Stimulated activated naive CD8-positive, alpha-beta T cell treated with anti-CD3 and anti-CD28 coated beads, Interleukin-15, Interleukin-2, amounts not matched to agents 100 U/mL and 50 U/mL, for 24 hours (primary cell): ENCODE results near the gene PSORS1C1.

ENCODE experiments used
- ATAC-seq: fragments of 150-1000 bp; cut with Tn5 transposase; one replicate; pipeline ENCODE4 v1.10.0; 2021
- DNase-seq: peaks from one replicate; pipeline ENCODE4 v3.0.0; 2021

The PSORS1C1 gene

DNA sequence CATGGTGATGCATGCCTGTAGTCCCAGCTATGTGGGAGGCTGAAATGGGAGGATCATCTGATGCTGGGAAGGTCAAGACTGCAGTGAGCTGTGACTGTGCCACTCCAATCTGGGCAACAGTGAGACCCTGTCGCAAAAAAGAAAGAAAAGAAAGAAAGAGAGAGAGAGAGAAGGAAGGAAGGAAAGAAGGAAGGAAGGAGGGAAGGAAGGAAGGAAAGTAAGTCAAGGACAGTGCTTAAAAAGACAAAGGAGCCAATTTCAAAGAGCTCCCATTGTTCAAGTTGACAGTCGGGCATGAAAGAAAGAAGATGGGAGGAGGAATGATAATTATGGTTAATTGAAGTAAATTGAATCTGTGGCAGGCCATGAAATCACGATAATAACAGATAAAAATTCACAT is 18.4 kb upstream of the PSORS1C1 start:
- DNase-seq (no peak), ATAC-seq (no peak)

- ATAC-seq (no peak), DNase-seq (no peak)
Observed at GRCh38 chr6:31096656-31097055, 17.9 kb upstream of the PSORS1C1 start.

DNA sequence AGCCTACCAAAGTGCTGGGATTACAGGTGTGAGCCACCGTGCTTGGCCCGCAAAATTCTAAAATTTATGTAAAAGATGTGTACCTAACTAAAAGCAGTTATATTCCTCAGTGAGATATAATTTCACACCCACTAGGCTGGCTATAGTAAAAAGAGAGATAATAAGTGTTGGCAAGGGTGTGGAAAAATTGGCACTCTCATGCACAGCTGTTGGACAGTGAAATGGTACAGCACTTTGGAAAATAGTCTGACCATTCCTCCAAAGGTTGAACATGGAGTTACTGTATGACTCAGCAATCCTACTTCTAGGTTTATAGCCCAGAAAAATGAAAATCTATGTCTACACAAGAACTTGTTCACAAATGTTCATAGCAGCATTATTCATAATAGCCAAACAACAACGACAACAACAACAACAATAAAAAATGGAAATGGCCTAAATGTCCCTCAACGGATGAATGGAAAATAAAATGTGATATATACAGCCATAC is 16.1 kb upstream of the PSORS1C1 start:
- no peak for ATAC-seq
- DNase-seq, result no peak

- no peak for DNase-seq
- ATAC-seq, result no peak
Observed at GRCh38 chr6:31103136-31103535, 11.5 kb upstream of the PSORS1C1 start.

DNA sequence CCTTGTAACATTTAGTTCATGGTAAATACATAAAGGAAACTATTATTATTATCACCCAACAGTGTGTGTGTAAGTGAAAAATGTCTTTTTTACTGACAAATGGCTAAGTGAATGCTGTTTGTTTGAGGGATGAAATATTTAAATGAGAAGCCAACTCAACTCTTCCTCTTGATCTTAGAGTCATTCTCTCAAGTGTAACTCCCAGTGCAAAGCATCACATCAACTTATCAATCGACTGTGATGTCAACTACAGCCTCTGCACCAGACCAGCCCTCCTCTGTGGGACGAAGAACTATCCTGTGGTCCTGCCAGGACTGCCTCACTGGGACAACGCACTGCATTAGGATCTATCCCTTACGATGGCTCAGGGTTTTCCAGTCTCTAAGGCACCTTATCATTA is 7.5 kb upstream of the PSORS1C1 start:
- DNase-seq, result no peak
- no peak for ATAC-seq

GRCh38 chr6:31110825-31111582 is 3.6 kb upstream of the PSORS1C1 start:
- DNase-seq, result no peak
- no peak for ATAC-seq

- no peak for ATAC-seq
- DNase-seq, result no peak
Observed at GRCh38 chr6:31111712-31112111, 2.9 kb upstream of the PSORS1C1 start.

- DNase-seq (no peak), ATAC-seq (no peak)
Observed at GRCh38 chr6:31112478-31112877, 2.1 kb upstream of the PSORS1C1 start, which contains the start of gene C6orf15. Gene C6orf15 (minus strand): TSS chr6:31112575. CDS start chr6:31112555, 20 bp downstream.

DNA sequence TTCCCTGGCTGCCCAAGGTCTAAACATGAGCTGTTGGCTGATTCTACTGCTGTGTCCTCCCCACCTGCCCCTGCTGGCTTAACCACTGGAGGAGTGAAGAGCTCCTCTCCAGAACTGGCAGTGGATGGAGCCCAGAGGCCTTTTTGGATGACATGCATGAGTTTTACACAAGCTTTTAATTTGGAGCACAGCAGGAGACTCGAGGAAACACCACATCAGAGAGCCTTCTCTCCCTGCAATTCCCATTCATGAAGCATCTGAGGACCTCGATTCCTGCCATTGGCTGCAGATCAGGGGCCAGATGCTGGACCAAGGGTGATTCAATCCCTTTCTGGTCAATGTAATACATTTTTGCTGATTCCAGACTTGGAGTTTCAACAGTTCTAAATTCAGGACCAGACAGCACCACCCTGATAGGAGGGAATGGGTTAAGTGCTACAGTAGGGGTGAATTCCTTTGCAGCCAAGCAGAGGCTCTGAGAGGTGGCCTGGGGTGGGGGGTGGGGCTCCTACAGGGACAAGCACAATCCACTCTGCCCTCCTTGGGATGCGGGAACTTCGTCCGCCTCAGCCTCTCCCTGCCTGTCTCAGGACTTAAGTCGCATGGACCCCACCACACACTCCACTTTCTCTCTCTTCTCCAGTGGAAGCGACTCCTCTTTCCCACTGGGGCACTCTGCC is 599 bp upstream of the PSORS1C1 start:
- no peak for ATAC-seq
- DNase-seq, result no peak

DNA sequence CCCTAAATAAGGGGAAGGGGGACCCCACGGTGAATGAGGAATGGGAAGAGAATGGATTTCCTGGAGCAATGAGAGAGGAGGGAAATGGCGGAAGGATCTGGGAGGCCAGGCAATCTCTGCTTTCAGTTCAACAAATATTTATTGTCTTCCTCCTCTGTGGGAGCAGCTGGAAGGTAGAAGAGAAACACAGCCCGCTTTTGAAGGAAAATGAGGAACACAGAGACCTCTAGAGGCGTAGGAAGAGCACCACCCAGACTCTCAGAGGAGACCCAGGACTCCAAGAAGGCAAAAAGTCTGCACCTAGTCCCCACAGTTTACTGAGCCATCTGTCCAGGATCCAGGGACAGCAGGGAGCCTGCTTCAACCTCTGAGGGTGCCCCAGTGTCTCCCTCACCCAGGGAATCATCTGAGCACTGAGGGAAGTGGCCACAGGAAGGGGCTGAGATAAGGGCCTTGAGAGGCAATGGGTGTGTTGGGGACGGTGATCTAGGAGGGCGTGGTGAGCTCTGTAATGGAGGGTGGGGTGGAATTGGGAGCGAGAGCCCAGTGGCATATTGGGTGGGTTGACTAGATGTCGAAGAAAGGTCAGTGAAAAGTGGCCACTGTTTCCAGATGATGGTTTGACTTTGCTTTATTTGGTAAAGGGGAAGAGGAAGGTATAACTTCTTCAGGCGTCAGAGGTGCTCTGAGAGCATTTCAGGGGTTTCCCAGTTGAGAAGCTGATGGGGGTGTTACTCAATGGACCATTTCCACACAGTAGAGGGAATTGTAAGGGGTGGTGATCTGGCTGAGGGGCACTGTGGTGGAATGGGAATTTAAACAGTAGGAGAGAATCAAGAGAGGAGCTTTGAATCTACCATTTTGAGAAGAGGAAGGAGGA is 610 bp downstream of the PSORS1C1 start:
- DNase-seq, result no peak
- ATAC-seq, result no peak

GRCh38 chr6:31115941-31116560 is 1.5 kb downstream of the PSORS1C1 start:
- DNase-seq (no peak), ATAC-seq (no peak)

- DNase-seq, result no peak
- no peak for ATAC-seq
Observed at GRCh38 chr6:31116661-31117385, 2.2 kb downstream of the PSORS1C1 start.

GRCh38 chr6:31118178-31118577 is 3.6 kb downstream of the PSORS1C1 start:
- ATAC-seq, result no peak
- no peak for DNase-seq

DNA sequence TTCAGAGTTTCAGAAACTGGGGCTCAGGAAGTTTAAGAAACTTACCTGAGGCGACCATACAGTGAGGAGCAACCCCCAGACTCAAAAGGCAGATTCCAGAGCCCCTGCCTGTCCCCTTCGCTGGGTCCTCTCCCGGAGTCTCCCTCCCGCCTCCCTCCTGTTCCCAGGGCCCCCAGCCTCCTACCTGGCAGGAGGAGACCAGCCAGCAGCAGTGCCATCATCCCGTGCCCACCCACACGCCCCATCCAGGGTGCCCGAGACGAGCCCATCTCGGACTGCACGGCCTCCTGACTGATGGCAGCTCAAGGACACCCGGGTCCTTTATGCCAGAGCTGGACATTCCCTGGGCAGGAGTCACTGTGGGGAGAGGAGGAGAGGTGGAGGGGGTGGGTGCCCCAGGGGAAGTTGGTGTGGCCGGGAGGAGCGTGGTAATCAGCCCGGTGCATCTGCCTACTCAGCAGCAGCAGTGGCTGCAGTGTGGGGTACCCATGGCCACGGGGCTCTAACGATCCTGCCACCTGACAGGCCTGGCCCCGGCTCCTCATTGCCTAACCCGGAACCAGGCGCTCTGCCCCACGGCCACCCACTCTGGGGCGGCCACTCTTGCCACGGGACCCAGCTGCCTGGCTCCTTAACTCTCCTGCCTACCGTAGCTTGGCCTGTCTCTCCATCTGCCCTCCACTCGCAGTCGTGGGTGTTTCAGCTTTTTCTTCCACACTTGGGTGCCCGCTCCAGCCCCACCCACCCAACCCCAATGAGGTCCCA is 5.7 kb downstream of the PSORS1C1 start, which contains the start of gene CDSN:
TSS of gene CDSN (minus strand) at position 296 of the 765 bp plus-strand sequence. CDS start at position 269, 27 bp downstream.
- ATAC-seq, result no peak

DNA sequence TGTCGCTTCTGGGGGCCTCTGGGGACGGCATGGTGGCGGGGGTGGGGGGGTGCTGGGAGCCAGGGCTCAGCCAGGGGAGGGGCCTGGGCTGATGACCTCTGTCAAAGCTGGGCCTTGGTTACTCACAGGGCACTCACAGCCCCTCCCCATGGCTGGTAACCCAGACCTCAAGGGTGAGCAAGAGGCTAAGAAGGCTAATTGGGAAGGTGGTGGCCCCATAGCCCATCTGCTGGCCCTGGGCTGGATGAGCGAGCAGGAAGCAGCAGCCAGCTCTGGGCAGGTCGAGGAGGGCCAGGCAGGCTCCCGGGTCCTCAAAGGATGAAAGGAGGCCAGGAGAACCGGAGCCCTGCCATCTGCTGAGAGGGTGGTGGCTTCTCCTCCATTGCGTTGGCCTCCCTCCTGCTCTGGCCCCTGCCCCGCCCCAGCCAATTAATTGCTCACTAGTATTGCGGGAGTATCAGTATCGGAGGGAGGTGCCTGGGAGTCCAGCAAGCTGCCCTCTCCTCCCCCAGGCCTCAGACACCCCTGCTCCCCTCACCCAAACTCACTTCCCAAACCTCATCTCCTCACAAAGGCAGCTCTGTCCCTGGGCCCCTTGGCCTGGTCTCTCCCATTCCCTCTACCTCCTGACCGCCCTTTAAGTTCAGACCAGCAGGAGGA is 6.7 kb downstream of the PSORS1C1 start:
- DNase-seq, result no peak
- no peak for ATAC-seq

More for the DNA sequence above, 5.7 kb downstream of the PSORS1C1 start, which contains the start of gene CDSN:
- no peak for DNase-seq

- ATAC-seq (no peak), DNase-seq (no peak)
Observed at GRCh38 chr6:31122791-31123706, 8.4 kb downstream of the PSORS1C1 start.

- ATAC-seq, result no peak
- no peak for DNase-seq
Observed at GRCh38 chr6:31125162-31125561, 10.6 kb downstream of the PSORS1C1 start.

DNA sequence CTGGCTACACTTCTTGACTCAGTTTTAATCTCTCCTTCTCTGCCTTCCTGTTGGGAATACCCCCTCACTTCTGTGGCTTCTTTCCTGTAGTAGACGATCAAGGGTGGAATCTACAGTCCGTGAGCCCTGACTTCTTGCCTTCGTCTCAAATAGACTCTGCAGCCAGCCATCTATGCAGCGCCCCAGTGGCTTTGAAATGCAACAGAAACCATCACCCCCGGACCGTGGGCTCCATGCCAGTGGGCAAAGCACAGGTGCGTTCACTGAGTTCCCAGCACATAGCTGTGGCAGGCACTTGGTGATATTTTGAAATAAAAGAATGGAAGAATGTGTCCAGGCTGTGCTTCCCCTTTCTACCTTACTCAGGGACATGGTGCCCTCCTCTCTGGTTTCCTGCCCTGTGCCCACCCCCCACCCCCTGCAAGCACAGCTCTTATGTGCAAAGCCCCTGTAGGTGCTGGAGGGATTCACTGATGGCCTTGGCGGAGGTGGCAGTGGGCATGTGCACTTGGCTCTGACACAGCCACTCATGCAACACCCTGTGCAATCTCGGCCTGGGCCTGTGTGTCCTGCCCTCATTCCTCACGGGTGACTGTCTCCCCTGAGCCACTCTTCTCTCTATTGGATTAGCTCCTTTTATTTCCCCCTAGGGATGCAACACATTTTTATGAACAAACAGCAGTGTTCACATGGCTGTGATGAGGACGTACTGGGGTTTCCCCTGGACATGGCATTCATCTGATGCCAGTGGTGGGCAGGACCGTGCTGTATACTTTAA is 11.2 kb downstream of the PSORS1C1 start:
- ATAC-seq, result no peak
- DNase-seq, result no peak
